ENCODE data around the gene ONECUT2. TPM values are rescaled to one million over a fixed set of nuclear protein-coding genes. Genes with fewer than 3 reads are reported as not detected.

The ONECUT2 gene
- polyA plus RNA-seq, 2 donors: under 0.01 TPM

DNA sequence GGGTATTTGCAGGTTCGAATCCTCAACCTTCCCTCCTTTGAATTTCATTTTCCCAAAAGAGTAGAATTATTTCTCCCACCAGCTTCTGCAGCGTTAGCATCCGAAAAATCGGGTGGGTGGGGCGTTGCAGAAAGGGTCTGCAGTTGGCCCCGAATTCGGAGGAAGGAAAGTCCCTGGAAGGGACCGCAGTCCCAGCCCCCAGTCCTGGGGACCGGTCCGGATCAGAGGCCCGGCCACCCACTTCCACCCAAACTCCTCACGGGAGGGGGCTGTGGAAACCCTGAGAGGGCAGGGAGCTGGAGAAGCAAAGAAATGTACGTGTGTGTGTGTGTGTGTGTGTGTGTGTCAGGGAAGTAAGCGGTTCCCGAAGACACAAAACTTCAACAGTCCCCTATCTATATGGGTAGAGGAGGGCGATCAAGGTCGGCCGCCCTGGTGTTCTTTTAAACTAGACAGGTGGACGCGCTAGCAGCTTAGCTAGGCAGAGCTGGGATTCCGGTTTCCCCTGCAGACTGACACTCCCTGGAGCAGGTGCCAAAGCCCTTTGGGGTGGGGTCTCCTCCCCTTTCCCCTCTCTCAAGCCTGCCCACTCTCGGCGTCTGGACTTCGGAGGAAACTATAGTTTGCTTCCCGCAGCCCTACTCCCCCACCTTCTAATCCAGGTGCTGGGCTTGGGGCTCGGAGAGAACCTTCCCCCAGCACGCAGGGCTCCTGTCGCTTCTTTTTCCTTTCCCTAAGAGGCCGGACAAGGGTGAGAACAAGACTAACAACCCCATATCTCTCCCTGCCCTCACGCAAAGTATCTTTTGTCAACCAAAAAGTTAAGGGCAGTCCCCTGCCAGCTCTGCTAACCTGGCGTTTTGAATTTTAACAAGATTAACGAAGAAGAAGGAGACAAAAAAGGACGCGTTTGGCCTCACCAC lies 4.8 kb upstream of the ONECUT2 start:
- H3K4me1 ChIP-seq (ENCODE audit: control insufficient read depth in 2 of 2, insufficient read depth in 2 of 2, low read length in 1 of 2): peaks cover 0 to 8% of the 10 kb centered on the region in 2 donors
- no peak overlapping the region for H3K4me3 ChIP-seq (ENCODE audit: low read depth in 1 of 2, low read length in 2 of 2)

GRCh38 chr18:57431002-57431382 lies 4.2 kb upstream of the ONECUT2 start:
- H3K4me1 ChIP-seq (ENCODE audit: control insufficient read depth in 2 of 2, insufficient read depth in 2 of 2, low read length in 1 of 2): peaks cover 6 to 10% of the 10 kb centered on the region in 2 donors
- no peak overlapping the region for H3K4me3 ChIP-seq (ENCODE audit: low read depth in 1 of 2, low read length in 2 of 2)
- H3K27ac ChIP-seq (ENCODE audit: low read depth in 2 of 2, low read length in 1 of 2): no peak overlapping the region
- 15% methylated on average over 10 of the region's 10 CpGs for WGBS, 2 donors
- peaks cover 0 to 47% of the 10 kb centered on the region in 2 donors for H3K27me3 ChIP-seq (ENCODE audit: control insufficient read depth in 1 of 2, insufficient read depth in 2 of 2, low read length in 2 of 2)
- H3K9me3 ChIP-seq (ENCODE audit: control insufficient read depth in 2 of 2, insufficient read depth in 1 of 2, low read depth in 1 of 2, low read length in 1 of 2): peaks cover 4 to 25% of the 10 kb centered on the region in 2 donors
- no peaks in the 10 kb centered on the region for H3K36me3 ChIP-seq (ENCODE audit: control insufficient read depth in 2 of 2, insufficient read depth in 2 of 2, low read length in 1 of 2)

More for the DNA sequence above, 4.8 kb upstream of the ONECUT2 start:
- H3K9me3 ChIP-seq (ENCODE audit: control insufficient read depth in 2 of 2, insufficient read depth in 1 of 2, low read depth in 1 of 2, low read length in 1 of 2): peaks cover 4 to 24% of the 10 kb centered on the region in 2 donors
- no peak overlapping the region for H3K27ac ChIP-seq (ENCODE audit: low read depth in 2 of 2, low read length in 1 of 2)
- WGBS, 2 donors: 7 to 10% methylated on average over 34 of the region's 34 CpGs
- peaks cover 0 to 47% of the 10 kb centered on the region in 2 donors for H3K27me3 ChIP-seq (ENCODE audit: control insufficient read depth in 1 of 2, insufficient read depth in 2 of 2, low read length in 2 of 2)
- H3K36me3 ChIP-seq (ENCODE audit: control insufficient read depth in 2 of 2, insufficient read depth in 2 of 2, low read length in 1 of 2): no peaks in the 10 kb centered on the region

DNA sequence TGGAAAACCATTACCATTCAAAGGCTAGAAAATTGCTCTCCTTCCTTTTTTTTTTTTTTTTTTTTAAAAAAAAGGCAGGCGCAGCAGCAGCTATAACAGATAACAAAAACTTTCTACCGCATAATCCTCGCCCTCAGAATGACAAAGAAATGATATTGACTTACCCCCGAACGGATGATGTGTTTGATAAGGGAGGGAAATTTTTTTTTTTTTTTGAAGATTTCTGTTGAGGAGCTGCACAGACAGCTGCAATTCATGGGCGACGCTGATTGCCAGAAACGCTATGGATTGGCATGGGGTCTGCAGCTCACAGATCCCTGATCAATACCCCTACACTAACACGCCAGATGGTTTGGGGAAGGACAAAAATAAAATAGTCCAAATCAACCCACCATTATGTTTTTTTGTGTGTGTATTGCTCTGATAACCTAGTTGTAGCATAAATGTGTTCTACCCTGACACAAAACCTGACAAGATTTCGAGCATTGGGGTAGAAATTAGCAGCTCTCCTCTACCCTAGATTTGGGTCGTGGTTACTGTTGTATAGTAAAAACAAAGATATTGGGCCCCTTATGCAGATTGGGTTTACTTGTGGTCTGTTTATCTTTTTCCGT lies 3.6 kb upstream of the ONECUT2 start:
- peaks cover 7 to 31% of the 10 kb centered on the region in 2 donors for H3K9me3 ChIP-seq (ENCODE audit: control insufficient read depth in 2 of 2, insufficient read depth in 1 of 2, low read depth in 1 of 2, low read length in 1 of 2)
- H3K27ac ChIP-seq (ENCODE audit: low read depth in 2 of 2, low read length in 1 of 2): no peak overlapping the region
- WGBS, 2 donors: 11 to 14% methylated on average over 12 of the region's 12 CpGs
- no peak overlapping the region for H3K4me3 ChIP-seq (ENCODE audit: low read depth in 1 of 2, low read length in 2 of 2)
- H3K27me3 ChIP-seq (ENCODE audit: control insufficient read depth in 1 of 2, insufficient read depth in 2 of 2, low read length in 2 of 2): peaks cover 5 to 50% of the 10 kb centered on the region in 2 donors
- H3K4me1 ChIP-seq (ENCODE audit: control insufficient read depth in 2 of 2, insufficient read depth in 2 of 2, low read length in 1 of 2): peaks cover 12 to 16% of the 10 kb centered on the region in 2 donors
- no peaks in the 10 kb centered on the region for H3K36me3 ChIP-seq (ENCODE audit: control insufficient read depth in 2 of 2, insufficient read depth in 2 of 2, low read length in 1 of 2)

DNA sequence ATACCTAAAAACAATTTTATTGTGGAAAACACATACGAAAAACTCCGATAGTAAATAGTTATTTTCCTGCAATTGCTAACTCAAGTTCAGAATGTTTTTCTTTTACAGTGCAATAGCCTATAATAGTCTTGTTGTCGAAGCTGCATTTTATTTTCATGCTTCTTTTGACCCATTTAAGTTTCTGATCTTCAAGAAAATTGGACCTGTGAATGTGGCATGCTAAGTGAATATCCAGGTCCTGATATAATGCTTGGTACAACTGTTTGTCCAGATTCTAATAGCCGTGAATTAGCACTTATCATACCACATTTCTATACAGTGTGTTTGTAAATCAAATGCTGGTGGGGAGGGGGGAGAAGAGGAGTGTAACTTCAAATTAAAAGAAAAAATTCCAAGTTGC lies 3.0 kb upstream of the ONECUT2 start:
- H3K4me1 ChIP-seq (ENCODE audit: control insufficient read depth in 2 of 2, insufficient read depth in 2 of 2, low read length in 1 of 2): peaks cover 14 to 19% of the 10 kb centered on the region in 2 donors
- no peaks in the 10 kb centered on the region for H3K36me3 ChIP-seq (ENCODE audit: control insufficient read depth in 2 of 2, insufficient read depth in 2 of 2, low read length in 1 of 2)
- 27 to 34% methylated on average over 4 of the region's 4 CpGs for WGBS, 2 donors
- no peak overlapping the region for H3K4me3 ChIP-seq (ENCODE audit: low read depth in 1 of 2, low read length in 2 of 2)
- H3K27ac ChIP-seq (ENCODE audit: low read depth in 2 of 2, low read length in 1 of 2): no peak overlapping the region
- peaks cover 8 to 53% of the 10 kb centered on the region in 2 donors for H3K27me3 ChIP-seq (ENCODE audit: control insufficient read depth in 1 of 2, insufficient read depth in 2 of 2, low read length in 2 of 2)
- peaks cover 7 to 33% of the 10 kb centered on the region in 2 donors for H3K9me3 ChIP-seq (ENCODE audit: control insufficient read depth in 2 of 2, insufficient read depth in 1 of 2, low read depth in 1 of 2, low read length in 1 of 2)

DNA sequence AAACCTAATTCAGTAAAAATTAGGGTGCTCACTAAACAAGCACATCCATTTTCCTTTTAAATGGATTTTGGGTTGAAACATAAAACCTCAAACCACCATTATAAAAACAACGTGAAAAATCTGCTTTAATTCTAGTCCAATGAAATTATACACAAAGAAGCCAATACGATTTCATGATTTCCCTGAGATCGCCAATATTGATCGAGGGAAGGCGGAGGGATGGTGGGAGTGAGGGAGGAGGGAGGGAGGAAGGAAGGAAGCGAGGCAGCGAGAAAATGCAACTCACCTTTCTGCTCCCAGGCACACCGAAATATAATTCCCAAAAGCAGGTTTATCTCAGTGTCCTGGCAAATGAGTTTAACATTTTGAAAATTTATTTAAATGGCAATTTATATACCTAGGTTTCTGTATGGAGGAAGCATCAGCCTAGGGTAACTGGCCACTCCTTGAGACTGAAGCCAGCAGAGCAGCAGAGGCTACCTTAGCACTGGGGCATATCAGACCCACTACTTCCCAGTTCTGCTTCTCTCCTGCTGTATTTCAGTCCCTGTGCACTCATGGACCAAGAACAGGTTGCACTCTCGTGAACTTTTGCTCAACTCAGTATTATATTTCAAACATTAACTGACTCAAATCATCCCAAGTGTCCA lies 2.3 kb upstream of the ONECUT2 start:
- peaks cover 3 to 29% of the 10 kb centered on the region in 2 donors for H3K9me3 ChIP-seq (ENCODE audit: control insufficient read depth in 2 of 2, insufficient read depth in 1 of 2, low read depth in 1 of 2, low read length in 1 of 2)
- peaks cover 17 to 20% of the 10 kb centered on the region in 2 donors for H3K4me1 ChIP-seq (ENCODE audit: control insufficient read depth in 2 of 2, insufficient read depth in 2 of 2, low read length in 1 of 2)

GRCh38 chr18:57433482-57433881 lies 1.7 kb upstream of the ONECUT2 start:
- H3K36me3 ChIP-seq (ENCODE audit: control insufficient read depth in 2 of 2, insufficient read depth in 2 of 2, low read length in 1 of 2): no peaks in the 10 kb centered on the region
- peaks cover 3 to 28% of the 10 kb centered on the region in 2 donors for H3K9me3 ChIP-seq (ENCODE audit: control insufficient read depth in 2 of 2, insufficient read depth in 1 of 2, low read depth in 1 of 2, low read length in 1 of 2)
- H3K27me3 ChIP-seq (ENCODE audit: control insufficient read depth in 1 of 2, insufficient read depth in 2 of 2, low read length in 2 of 2): peaks cover 8 to 53% of the 10 kb centered on the region in 2 donors
- no peak overlapping the region for H3K27ac ChIP-seq (ENCODE audit: low read depth in 2 of 2, low read length in 1 of 2)
- H3K4me1 ChIP-seq (ENCODE audit: control insufficient read depth in 2 of 2, insufficient read depth in 2 of 2, low read length in 1 of 2): peaks cover 21 to 22% of the 10 kb centered on the region in 2 donors
- WGBS, 2 donors: 5 to 7% methylated on average over 6 of the region's 6 CpGs
- H3K4me3 ChIP-seq (ENCODE audit: low read depth in 1 of 2, low read length in 2 of 2): no peak overlapping the region

More for the DNA sequence above, 2.3 kb upstream of the ONECUT2 start:
- Histone ChIP-seq H3K27ac (ENCODE audit: low read depth in 2 of 2, low read length in 1 of 2) (no peak overlapping the region), H3K4me3 (ENCODE audit: low read depth in 1 of 2, low read length in 2 of 2) (no peak overlapping the region), H3K36me3 (ENCODE audit: control insufficient read depth in 2 of 2, insufficient read depth in 2 of 2, low read length in 1 of 2) (no peaks in the 10 kb centered on the region), H3K27me3 (ENCODE audit: control insufficient read depth in 1 of 2, insufficient read depth in 2 of 2, low read length in 2 of 2) (peaks cover 8 to 53% of the 10 kb centered on the region in 2 donors)
- 8 to 10% methylated on average over 9 of the region's 9 CpGs for WGBS, 2 donors

DNA sequence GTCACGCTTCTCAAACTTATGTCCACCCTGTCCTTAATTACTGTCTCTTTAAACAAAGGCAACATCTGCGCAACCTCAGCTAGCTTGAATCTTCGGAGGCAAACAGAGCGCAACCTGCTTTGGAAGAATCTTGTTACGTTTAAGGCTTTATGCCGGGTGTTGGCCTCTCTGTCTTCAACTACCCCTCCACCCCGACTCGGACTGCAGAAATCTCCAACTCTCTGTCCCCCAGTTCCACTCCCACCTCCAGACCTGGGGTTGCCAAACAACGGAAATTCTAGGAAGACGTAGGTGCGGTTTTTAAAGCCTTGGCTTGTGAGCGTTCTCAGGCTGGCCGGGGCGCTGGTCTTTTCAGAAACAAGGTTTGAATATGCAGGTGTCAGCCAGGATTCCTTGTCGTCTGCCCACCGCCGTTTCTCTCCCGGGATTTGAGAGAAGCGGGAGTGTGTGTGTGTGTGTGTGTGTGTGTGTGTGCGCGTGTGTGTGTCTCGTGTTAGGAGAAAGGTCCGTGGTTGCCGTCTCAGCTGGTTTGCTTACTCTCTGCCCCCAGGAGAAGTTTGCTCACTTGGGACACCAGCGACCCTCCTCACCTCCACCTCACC lies 1.1 kb upstream of the ONECUT2 start:
- Histone ChIP-seq H3K27ac (ENCODE audit: low read depth in 2 of 2, low read length in 1 of 2) (no peak overlapping the region), H3K4me3 (ENCODE audit: low read depth in 1 of 2, low read length in 2 of 2) (peak overlapping the region in 1 of 2 donors; percentile 57), H3K36me3 (ENCODE audit: control insufficient read depth in 2 of 2, insufficient read depth in 2 of 2, low read length in 1 of 2) (no peaks in the 10 kb centered on the region), H3K4me1 (ENCODE audit: control insufficient read depth in 2 of 2, insufficient read depth in 2 of 2, low read length in 1 of 2) (peaks cover 21 to 22% of the 10 kb centered on the region in 2 donors), H3K9me3 (ENCODE audit: control insufficient read depth in 2 of 2, insufficient read depth in 1 of 2, low read depth in 1 of 2, low read length in 1 of 2) (peaks cover 3 to 24% of the 10 kb centered on the region in 2 donors), H3K27me3 (ENCODE audit: control insufficient read depth in 1 of 2, insufficient read depth in 2 of 2, low read length in 2 of 2) (peaks cover 8 to 54% of the 10 kb centered on the region in 2 donors)
- WGBS, 2 donors: 4 to 6% methylated on average over 25 of the region's 25 CpGs

DNA sequence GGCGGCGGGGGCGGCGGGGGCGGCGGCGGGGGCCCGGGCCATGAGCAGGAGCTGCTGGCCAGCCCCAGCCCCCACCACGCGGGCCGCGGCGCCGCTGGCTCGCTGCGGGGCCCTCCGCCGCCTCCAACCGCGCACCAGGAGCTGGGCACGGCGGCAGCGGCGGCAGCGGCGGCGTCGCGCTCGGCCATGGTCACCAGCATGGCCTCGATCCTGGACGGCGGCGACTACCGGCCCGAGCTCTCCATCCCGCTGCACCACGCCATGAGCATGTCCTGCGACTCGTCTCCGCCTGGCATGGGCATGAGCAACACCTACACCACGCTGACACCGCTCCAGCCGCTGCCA lies 644 bp downstream of the ONECUT2 start:
- Histone ChIP-seq H3K4me1 (ENCODE audit: control insufficient read depth in 2 of 2, insufficient read depth in 2 of 2, low read length in 1 of 2) (peaks cover 26% of the 10 kb centered on the region in 2 donors), H3K27me3 (ENCODE audit: control insufficient read depth in 1 of 2, insufficient read depth in 2 of 2, low read length in 2 of 2) (peaks cover 14 to 58% of the 10 kb centered on the region in 2 donors), H3K9me3 (ENCODE audit: control insufficient read depth in 2 of 2, insufficient read depth in 1 of 2, low read depth in 1 of 2, low read length in 1 of 2) (peaks cover 3 to 27% of the 10 kb centered on the region in 2 donors), H3K36me3 (ENCODE audit: control insufficient read depth in 2 of 2, insufficient read depth in 2 of 2, low read length in 1 of 2) (no peaks in the 10 kb centered on the region), H3K4me3 (ENCODE audit: low read depth in 1 of 2, low read length in 2 of 2) (peak overlapping the region; percentile 6 to 57), H3K27ac (ENCODE audit: low read depth in 2 of 2, low read length in 1 of 2) (no peak overlapping the region)
- WGBS, 2 donors: 4 to 7% methylated on average over 22 to 44 of the region's 44 CpGs

Data from esophagus (tissue), 2 donors.